Neural progenitor cell (in vitro differentiated cells): ENCODE data around the gene B3GAT2. TPM values are rescaled to one million over a fixed set of nuclear protein-coding genes. Genes with fewer than 3 reads are reported as not detected.

Source experiments
- DNase-seq: peaks from one replicate; pipeline ENCODE4 v3.0.0-alpha.2; 2016; ENCODE audit warnings: low spot score
- H2AFZ ChIP-seq: fragments of 200-600 bp; sonication (generic); replicated peaks from 2 replicates; pipeline ENCODE4 v1.6.1; 2016; ENCODE audit warnings: antibody characterized with exemption
- H3F3A ChIP-seq: fragments of 200-600 bp; sonication (generic); 2 replicates; pipeline ENCODE4 v1.6.1; 2016; ENCODE audit warnings: antibody characterized with exemption, low read depth
- H3K27ac ChIP-seq: fragments of 200-600 bp; sonication (generic); 2 replicates; pipeline ENCODE4 v1.5.1; 2016; ENCODE audit warnings: mild to moderate bottlenecking
- H3K27me3 ChIP-seq: fragments of 200-600 bp; sonication (generic); 2 replicates; pipeline ENCODE4 v1.6.1; 2016; ENCODE audit warnings: mild to moderate bottlenecking, moderate library complexity
- H3K36me3 ChIP-seq: fragments of 200-600 bp; sonication (generic); 2 replicates; pipeline ENCODE4 v1.5.1; 2016
- H3K4me1 ChIP-seq: fragments of 200-600 bp; sonication (generic); 2 replicates; pipeline ENCODE4 v1.6.1; 2016; ENCODE audit warnings: mixed run types
- H3K4me2 ChIP-seq: fragments of 200-600 bp; sonication (generic); 2 replicates; pipeline ENCODE4 v1.6.1; 2016
- H3K4me3 ChIP-seq: fragments of 200-600 bp; sonication (generic); 2 replicates; pipeline ENCODE4 v1.5.1; 2016
- H3K79me2 ChIP-seq: fragments of 200-600 bp; sonication (generic); 2 replicates; pipeline ENCODE4 v1.6.1; 2016; ENCODE audit warnings: low read depth
- H3K9ac ChIP-seq: fragments of 200-600 bp; sonication (generic); 2 replicates; pipeline ENCODE4 v1.6.1; 2016
- H3K9me3 ChIP-seq: fragments of 200-600 bp; sonication (generic); 2 replicates; pipeline ENCODE4 v1.5.1; 2016; ENCODE audit warnings: low read depth
- H4K20me1 ChIP-seq: fragments of 200-600 bp; sonication (generic); 2 replicates; pipeline ENCODE4 v1.6.1; 2016; ENCODE audit warnings: low read depth
- H3K27ac Mint-ChIP-seq: 3 replicates; pipeline ENCODE4 v1.8.0; 2021; ENCODE audit warnings: mixed read lengths
- H3K27me3 Mint-ChIP-seq: 2 replicates; pipeline ENCODE4 v1.8.0; 2022; ENCODE audit warnings: low read depth, mild to moderate bottlenecking, inconsistent platforms, moderate library complexity, mixed read lengths; ENCODE audit not compliant: insufficient read depth
- H3K36me3 Mint-ChIP-seq: 3 replicates; pipeline ENCODE4 v1.8.0; 2021; ENCODE audit warnings: mixed read lengths
- H3K4me1 Mint-ChIP-seq: 3 replicates; pipeline ENCODE4 v1.8.0; 2021; ENCODE audit warnings: mixed read lengths
- H3K4me3 Mint-ChIP-seq: 3 replicates; pipeline ENCODE4 v1.8.0; 2021; ENCODE audit warnings: mild to moderate bottlenecking, moderate library complexity, mixed read lengths
- H3K9me3 Mint-ChIP-seq: 3 replicates; pipeline ENCODE4 v1.8.0; 2020; ENCODE audit warnings: mixed read lengths
- EZH2 ChIP-seq: fragments of 200-600 bp; sonication (generic); IDR thresholded peaks from 2 replicates; pipeline ENCODE4 v1.6.1; 2017; ENCODE audit warnings: antibody characterized with exemption, mild to moderate bottlenecking, moderate library complexity
- EZH2phosphoT487 ChIP-seq: fragments of 200-600 bp; sonication (generic); IDR thresholded peaks from 2 replicates; pipeline ENCODE4 v1.6.1; 2017; ENCODE audit warnings: antibody characterized with exemption
- total RNA-seq: library from RNA; depleted of rRNA; stranded (reverse); fragments of >200 nt; gene quantifications from 2 replicates; pipeline ENCODE4 v1.2.3, GENCODE V29; 2015; ENCODE audit warnings: low replicate concordance
- TF ChIP-seq, protein P1 (sequence below): fragments of 200-600 bp; sonication (generic); IDR thresholded peaks from 2 replicates; pipeline ENCODE4 v1.5.1; 2017; ENCODE audit warnings: antibody characterized with exemption, mild to moderate bottlenecking

B3GAT2 gene
- total RNA-seq, 1 donor from 2014 or later, result 0.71 TPM

DNA sequence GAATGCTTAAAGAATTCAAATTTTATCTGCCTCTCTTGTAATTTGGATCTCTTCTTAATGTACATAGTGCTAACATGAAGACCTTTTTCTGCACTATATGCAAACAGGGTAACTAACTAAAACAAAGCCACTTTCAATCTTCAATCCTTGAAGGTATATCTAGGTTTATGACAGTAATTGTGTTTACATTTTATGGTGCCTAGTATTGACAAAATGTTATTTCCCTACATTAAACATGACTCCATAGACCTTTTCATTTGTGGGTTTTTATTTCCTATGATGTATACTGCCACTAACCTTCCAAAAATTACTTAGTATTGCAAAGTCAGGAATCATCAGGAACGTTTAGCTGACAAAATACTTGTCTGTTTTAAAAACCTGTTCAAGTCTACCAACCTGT, 95.9 kb downstream of the B3GAT2 start:
- no peaks in the 10 kb centered on the region for H4K20me1 ChIP-seq
- H3F3A ChIP-seq, result peaks cover 30% of the 10 kb centered on the region
- H3K4me1 ChIP-seq, result peaks cover 36% of the 10 kb centered on the region
- Mint-ChIP-seq H3K9me3 (peaks cover 2% of the 10 kb centered on the region), H3K27me3 (no peaks in the 10 kb centered on the region), H3K4me3 (no peak overlapping the region), H3K27ac (no peak overlapping the region), H3K4me1 (peaks cover 17% of the 10 kb centered on the region), H3K36me3 (peaks cover 12% of the 10 kb centered on the region)
- no peaks in the 10 kb centered on the region for H3K9me3 ChIP-seq
- TF ChIP-seq, protein P1, sequence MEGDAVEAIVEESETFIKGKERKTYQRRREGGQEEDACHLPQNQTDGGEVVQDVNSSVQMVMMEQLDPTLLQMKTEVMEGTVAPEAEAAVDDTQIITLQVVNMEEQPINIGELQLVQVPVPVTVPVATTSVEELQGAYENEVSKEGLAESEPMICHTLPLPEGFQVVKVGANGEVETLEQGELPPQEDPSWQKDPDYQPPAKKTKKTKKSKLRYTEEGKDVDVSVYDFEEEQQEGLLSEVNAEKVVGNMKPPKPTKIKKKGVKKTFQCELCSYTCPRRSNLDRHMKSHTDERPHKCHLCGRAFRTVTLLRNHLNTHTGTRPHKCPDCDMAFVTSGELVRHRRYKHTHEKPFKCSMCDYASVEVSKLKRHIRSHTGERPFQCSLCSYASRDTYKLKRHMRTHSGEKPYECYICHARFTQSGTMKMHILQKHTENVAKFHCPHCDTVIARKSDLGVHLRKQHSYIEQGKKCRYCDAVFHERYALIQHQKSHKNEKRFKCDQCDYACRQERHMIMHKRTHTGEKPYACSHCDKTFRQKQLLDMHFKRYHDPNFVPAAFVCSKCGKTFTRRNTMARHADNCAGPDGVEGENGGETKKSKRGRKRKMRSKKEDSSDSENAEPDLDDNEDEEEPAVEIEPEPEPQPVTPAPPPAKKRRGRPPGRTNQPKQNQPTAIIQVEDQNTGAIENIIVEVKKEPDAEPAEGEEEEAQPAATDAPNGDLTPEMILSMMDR, result no peak
- TF ChIP-seq EZH2phosphoT487 (no peak), EZH2 (no peak)
- H3K79me2 ChIP-seq, result no peaks in the 10 kb centered on the region
- H3K27me3 ChIP-seq, result no peaks in the 10 kb centered on the region
- no peaks in the 10 kb centered on the region for H3K36me3 ChIP-seq
- H3K4me2 ChIP-seq, result no peak overlapping the region
- no peak for DNase-seq
- H3K9ac ChIP-seq, result no peak overlapping the region
- no peak overlapping the region for H3K27ac ChIP-seq
- H3K4me3 ChIP-seq, result no peak overlapping the region
- no peak overlapping the region for H2AFZ ChIP-seq

DNA sequence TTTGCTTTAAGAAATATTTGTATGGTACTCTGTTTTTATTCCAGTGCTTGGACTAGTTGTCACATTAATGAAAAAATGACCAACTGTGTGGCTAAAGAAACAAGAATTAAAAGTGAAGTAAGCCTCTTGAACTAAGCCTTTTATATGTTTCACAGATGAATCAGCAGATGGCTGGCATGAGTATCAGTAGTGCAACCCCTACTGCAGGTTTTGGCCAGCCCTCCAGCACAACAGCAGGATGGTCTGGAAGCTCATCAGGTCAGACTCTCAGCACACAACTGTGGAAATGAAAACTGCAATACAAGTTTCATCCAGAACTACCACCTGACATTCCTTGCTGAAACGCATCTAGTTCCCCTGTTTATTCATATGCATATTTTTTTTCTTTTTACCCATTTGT, 96.8 kb downstream of the B3GAT2 start:
- H3K36me3 Mint-ChIP-seq, result peaks cover 12% of the 10 kb centered on the region
- Histone ChIP-seq H4K20me1 (no peaks in the 10 kb centered on the region), H3K36me3 (no peaks in the 10 kb centered on the region), H3K4me1 (peaks cover 32% of the 10 kb centered on the region), H3K9me3 (no peaks in the 10 kb centered on the region), H3K27me3 (no peaks in the 10 kb centered on the region), H3K27ac (no peak overlapping the region), H3K4me2 (no peak overlapping the region), H3K9ac (no peak overlapping the region), H2AFZ (no peak overlapping the region), H3F3A (peaks cover 23% of the 10 kb centered on the region), H3K79me2 (no peaks in the 10 kb centered on the region), H3K4me3 (no peak overlapping the region)
- H3K4me3 Mint-ChIP-seq, result no peak overlapping the region
- no peak overlapping the region for H3K27ac Mint-ChIP-seq
- H3K27me3 Mint-ChIP-seq, result no peaks in the 10 kb centered on the region
- no peak for DNase-seq
- no peaks in the 10 kb centered on the region for H3K9me3 Mint-ChIP-seq
- TF ChIP-seq, protein P1, result no peak
- peaks cover 17% of the 10 kb centered on the region for H3K4me1 Mint-ChIP-seq

DNA sequence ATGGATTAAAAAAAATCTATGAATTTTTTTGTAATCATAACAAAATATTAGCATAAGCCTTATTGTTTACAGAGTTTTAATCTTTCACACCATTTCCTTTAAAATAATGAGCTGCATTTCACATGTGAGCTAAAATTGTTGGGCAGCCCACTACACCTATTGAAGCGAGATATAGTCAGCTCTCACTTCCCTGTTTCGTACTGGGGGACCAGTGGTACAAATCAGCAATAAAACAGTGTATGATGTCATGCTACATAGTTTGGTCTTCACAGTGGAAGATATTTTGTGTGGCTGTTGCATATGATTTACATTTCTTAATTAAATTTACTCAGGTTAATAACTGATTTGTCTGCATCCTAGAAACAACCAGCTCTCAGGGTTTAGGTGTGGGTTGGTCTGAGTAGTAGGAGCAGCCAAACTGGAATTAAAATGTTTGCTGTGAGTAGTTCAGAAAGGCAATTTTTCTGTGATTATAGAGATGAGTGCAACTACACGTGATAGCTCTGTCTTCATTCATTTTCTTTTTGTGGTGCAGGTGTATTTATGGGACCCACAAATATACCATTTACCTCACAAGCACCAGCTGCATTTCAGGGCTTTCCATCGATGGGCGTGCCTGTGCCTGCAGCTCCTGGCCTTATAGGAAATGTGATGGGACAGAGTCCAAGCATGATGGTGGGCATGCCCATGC, 99.3 kb downstream of the B3GAT2 start:
- H3K4me1 ChIP-seq, result peaks cover 7% of the 10 kb centered on the region
- H3K9me3 ChIP-seq, result no peaks in the 10 kb centered on the region
- no peaks in the 10 kb centered on the region for H3K36me3 ChIP-seq
- H2AFZ ChIP-seq, result no peak overlapping the region
- Mint-ChIP-seq H3K27me3 (no peaks in the 10 kb centered on the region), H3K27ac (no peak overlapping the region), H3K4me1 (no peaks in the 10 kb centered on the region), H3K9me3 (no peaks in the 10 kb centered on the region), H3K36me3 (peaks cover 10% of the 10 kb centered on the region), H3K4me3 (no peak overlapping the region)
- no peaks in the 10 kb centered on the region for H3K79me2 ChIP-seq
- H3K9ac ChIP-seq, result no peak overlapping the region
- no peaks in the 10 kb centered on the region for H4K20me1 ChIP-seq
- H3K27ac ChIP-seq, result no peak overlapping the region
- H3K4me3 ChIP-seq, result no peak overlapping the region
- no peak for TF ChIP-seq EZH2
- TF ChIP-seq EZH2phosphoT487, result no peak
- TF ChIP-seq, protein P1, result no peak
- no peak for DNase-seq
- no peak overlapping the region for H3K4me2 ChIP-seq
- H3F3A ChIP-seq, result no peaks in the 10 kb centered on the region
- H3K27me3 ChIP-seq, result no peaks in the 10 kb centered on the region
